Neural cell (in vitro differentiated cells): Measurements from ENCODE around the gene ANKRD33B. TPM values are rescaled to one million over a fixed set of nuclear protein-coding genes. Genes with fewer than 3 reads are reported as not detected.

Source experiments
- H2AFZ ChIP-seq: fragments of 200-600, 300-800 bp; sonication (generic), shearing (Covaris generic); 2 replicates; pipeline ENCODE4 v1.6.0; 2014; ENCODE audit warnings: low read depth, mild to moderate bottlenecking, antibody characterized with exemption, low read length, moderate library complexity
- H3F3A ChIP-seq: fragments of 200-600 bp; shearing (Covaris generic); 2 replicates; pipeline ENCODE4 v1.6.1; 2016; ENCODE audit warnings: mild to moderate bottlenecking, moderate library complexity, mixed read lengths, antibody characterized with exemption, low read length; ENCODE audit not compliant: insufficient read depth, poor library complexity, severe bottlenecking
- H3K27ac ChIP-seq: fragments of 200-600, 300-800 bp; sonication (generic), shearing (Covaris generic); 2 replicates; pipeline ENCODE4 v1.5.1; 2014; ENCODE audit warnings: mild to moderate bottlenecking, low read length, moderate library complexity
- H3K27me3 ChIP-seq: fragments of 300-800, 200-600 bp; sonication (generic), shearing (Covaris generic); 2 replicates; pipeline ENCODE4 v1.6.0; 2014; ENCODE audit warnings: mild to moderate bottlenecking, low read depth, low read length, moderate library complexity; ENCODE audit not compliant: insufficient read depth
- H3K36me3 ChIP-seq: fragments of 300-800, 200-600 bp; sonication (generic), shearing (Covaris generic); 2 replicates; pipeline ENCODE4 v1.5.1; 2014; ENCODE audit warnings: mild to moderate bottlenecking, antibody characterized with exemption, low read length, moderate library complexity; ENCODE audit not compliant: insufficient read depth
- H3K4me2 ChIP-seq: fragments of 300-800, 200-600 bp; sonication (generic), shearing (Covaris generic); 2 replicates; pipeline ENCODE4 v1.6.0; 2014; ENCODE audit warnings: mild to moderate bottlenecking, low read length
- H3K4me3 ChIP-seq: fragments of 300-800, 200-600 bp; sonication (generic), shearing (Covaris generic); 2 replicates; pipeline ENCODE4 v1.5.1; 2014; ENCODE audit warnings: mild to moderate bottlenecking, low read length, moderate library complexity
- H3K79me2 ChIP-seq: fragments of 200-600 bp; shearing (Covaris generic); replicated peaks from 2 replicates; pipeline ENCODE4 v1.6.0; 2014; ENCODE audit warnings: mild to moderate bottlenecking, low read length, moderate library complexity; ENCODE audit not compliant: insufficient read depth
- H3K9ac ChIP-seq: fragments of 300-800, 200-600 bp; sonication (generic), shearing (Covaris generic); 2 replicates; pipeline ENCODE4 v1.6.1; 2016; ENCODE audit warnings: mild to moderate bottlenecking, low read length, mixed read lengths
- H3K9me2 ChIP-seq: fragments of 200-600 bp; shearing (Covaris generic); 2 replicates; pipeline ENCODE4 v1.6.1; 2016; ENCODE audit warnings: mild to moderate bottlenecking, low read length, mixed read lengths; ENCODE audit not compliant: insufficient read depth
- H3K9me3 ChIP-seq: fragments of 200-600, 300-800 bp; sonication (generic), shearing (Covaris generic); 2 replicates; pipeline ENCODE4 v1.6.1; 2016; ENCODE audit warnings: mild to moderate bottlenecking, mixed run types, low read length, moderate library complexity, mixed read lengths
- H4K20me1 ChIP-seq: fragments of 200-600 bp; shearing (Covaris generic); 2 replicates; pipeline ENCODE4 v1.6.1; 2016; ENCODE audit warnings: mild to moderate bottlenecking, mixed run types; ENCODE audit not compliant: insufficient read depth
- EP300 ChIP-seq: fragments of 450-650 bp; conservative IDR thresholded peaks from 2 replicates; pipeline ENCODE4 v1.6.1; 2014; ENCODE audit warnings: antibody characterized with exemption, mild to moderate bottlenecking, moderate library complexity; ENCODE audit not compliant: poor library complexity, severe bottlenecking
- EZH2 ChIP-seq: fragments of 200-600, 300-800 bp; shearing (Covaris generic), sonication (generic); IDR thresholded peaks from 2 replicates; pipeline ENCODE4 v1.6.1; 2014; ENCODE audit warnings: antibody characterized with exemption, low read length, borderline replicate concordance, mild to moderate bottlenecking; ENCODE audit not compliant: insufficient read depth, poor library complexity, severe bottlenecking
- MXI1 ChIP-seq: fragments of 450-650 bp; conservative IDR thresholded peaks from 2 replicates; pipeline ENCODE4 v1.6.1; 2014; ENCODE audit warnings: antibody characterized with exemption, mild to moderate bottlenecking; ENCODE audit not compliant: poor library complexity, severe bottlenecking
- POLR2AphosphoS5 ChIP-seq: IDR thresholded peaks from 2 replicates; pipeline ENCODE4 v1.6.1; 2012
- RAD21 ChIP-seq: fragments of 450-650 bp; conservative IDR thresholded peaks from 2 replicates; pipeline ENCODE4 v1.6.1; 2014; ENCODE audit warnings: antibody characterized with exemption, mild to moderate bottlenecking, moderate library complexity
- SMC3 ChIP-seq: fragments of 450-650 bp; conservative IDR thresholded peaks from 2 replicates; pipeline ENCODE4 v1.6.1; 2014; ENCODE audit warnings: antibody characterized with exemption, mild to moderate bottlenecking, moderate library complexity; ENCODE audit not compliant: poor library complexity
- TAF1 ChIP-seq: IDR thresholded peaks from 2 replicates; pipeline ENCODE4 v1.6.1; 2012; ENCODE audit warnings: low read depth
- polyA plus RNA-seq: library from polyadenylated mRNA; depleted of rRNA; stranded (reverse); fragments of >200 nt; gene quantifications from 2 replicates; pipeline ENCODE4 v1.2.3, GENCODE V29; 2014
- TF ChIP-seq, protein P1 (sequence below): IDR thresholded peaks from 2 replicates; pipeline ENCODE4 v1.6.1; 2012; ENCODE audit warnings: borderline replicate concordance
- TF ChIP-seq, protein P2 (sequence below): fragments of 450-650 bp; IDR thresholded peaks from 2 replicates; pipeline ENCODE4 v1.5.1; 2014; ENCODE audit warnings: antibody characterized with exemption, mild to moderate bottlenecking, moderate library complexity; ENCODE audit not compliant: poor library complexity, severe bottlenecking

ANKRD33B gene
- polyA plus RNA-seq, 1 donor from 2014 or later = not detected

DNA sequence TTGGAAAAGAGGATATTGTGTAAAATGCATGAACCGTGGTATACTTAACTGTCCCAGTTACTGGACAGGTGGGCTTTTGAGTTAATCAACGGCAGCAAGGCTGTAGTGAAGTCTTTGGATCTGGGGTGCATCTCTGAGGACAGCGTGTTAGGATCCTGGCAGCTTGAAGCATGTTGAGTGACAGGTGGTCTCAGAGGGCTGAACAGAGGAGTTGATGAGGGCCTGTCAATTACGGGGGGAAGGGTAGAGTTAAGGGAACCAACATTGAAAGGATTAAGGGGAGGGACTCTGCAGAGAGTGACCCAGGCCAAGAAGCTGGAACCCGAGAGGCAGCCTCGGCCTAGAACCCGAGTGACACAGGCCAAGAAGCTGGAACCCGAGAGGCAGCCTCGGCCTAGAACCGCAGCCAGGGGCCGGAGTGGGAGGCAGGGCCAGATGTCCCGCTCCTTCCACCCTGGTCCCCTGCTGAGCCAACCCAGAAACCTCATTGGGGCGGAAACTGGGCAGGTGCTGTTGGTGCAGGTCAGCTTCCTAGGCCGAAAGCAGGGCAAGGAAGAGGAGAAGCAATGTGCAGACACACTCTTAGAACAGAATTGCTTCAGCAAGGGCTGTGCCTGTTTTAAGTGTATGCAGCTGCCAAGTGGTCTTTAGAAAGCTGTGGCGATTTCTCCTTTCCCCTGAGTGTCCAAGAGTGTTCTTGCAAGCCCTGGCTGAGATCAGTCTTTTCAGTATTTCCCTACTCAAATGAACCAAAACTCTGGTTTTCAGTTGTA is 62.0 kb downstream of the ANKRD33B start:
- no peaks in the 10 kb centered on the region for H3K27me3 ChIP-seq
- no peaks in the 10 kb centered on the region for H3K36me3 ChIP-seq
- no peaks in the 10 kb centered on the region for H3F3A ChIP-seq
- H4K20me1 ChIP-seq = no peaks in the 10 kb centered on the region
- TF ChIP-seq, protein P1, sequence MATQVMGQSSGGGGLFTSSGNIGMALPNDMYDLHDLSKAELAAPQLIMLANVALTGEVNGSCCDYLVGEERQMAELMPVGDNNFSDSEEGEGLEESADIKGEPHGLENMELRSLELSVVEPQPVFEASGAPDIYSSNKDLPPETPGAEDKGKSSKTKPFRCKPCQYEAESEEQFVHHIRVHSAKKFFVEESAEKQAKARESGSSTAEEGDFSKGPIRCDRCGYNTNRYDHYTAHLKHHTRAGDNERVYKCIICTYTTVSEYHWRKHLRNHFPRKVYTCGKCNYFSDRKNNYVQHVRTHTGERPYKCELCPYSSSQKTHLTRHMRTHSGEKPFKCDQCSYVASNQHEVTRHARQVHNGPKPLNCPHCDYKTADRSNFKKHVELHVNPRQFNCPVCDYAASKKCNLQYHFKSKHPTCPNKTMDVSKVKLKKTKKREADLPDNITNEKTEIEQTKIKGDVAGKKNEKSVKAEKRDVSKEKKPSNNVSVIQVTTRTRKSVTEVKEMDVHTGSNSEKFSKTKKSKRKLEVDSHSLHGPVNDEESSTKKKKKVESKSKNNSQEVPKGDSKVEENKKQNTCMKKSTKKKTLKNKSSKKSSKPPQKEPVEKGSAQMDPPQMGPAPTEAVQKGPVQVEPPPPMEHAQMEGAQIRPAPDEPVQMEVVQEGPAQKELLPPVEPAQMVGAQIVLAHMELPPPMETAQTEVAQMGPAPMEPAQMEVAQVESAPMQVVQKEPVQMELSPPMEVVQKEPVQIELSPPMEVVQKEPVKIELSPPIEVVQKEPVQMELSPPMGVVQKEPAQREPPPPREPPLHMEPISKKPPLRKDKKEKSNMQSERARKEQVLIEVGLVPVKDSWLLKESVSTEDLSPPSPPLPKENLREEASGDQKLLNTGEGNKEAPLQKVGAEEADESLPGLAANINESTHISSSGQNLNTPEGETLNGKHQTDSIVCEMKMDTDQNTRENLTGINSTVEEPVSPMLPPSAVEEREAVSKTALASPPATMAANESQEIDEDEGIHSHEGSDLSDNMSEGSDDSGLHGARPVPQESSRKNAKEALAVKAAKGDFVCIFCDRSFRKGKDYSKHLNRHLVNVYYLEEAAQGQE = no peak
- no peak for TF ChIP-seq SMC3
- TF ChIP-seq MXI1 = no peak
- no peak for TF ChIP-seq EP300
- TF ChIP-seq POLR2AphosphoS5 = no peak
- H3K9ac ChIP-seq = no peak overlapping the region
- no peak overlapping the region for H2AFZ ChIP-seq
- peaks cover 2% of the 10 kb centered on the region for H3K9me3 ChIP-seq
- no peak overlapping the region for H3K4me2 ChIP-seq
- no peaks in the 10 kb centered on the region for H3K79me2 ChIP-seq
- H3K9me2 ChIP-seq = no peaks in the 10 kb centered on the region
- no peak overlapping the region for H3K27ac ChIP-seq
- H3K4me3 ChIP-seq = no peak overlapping the region

DNA sequence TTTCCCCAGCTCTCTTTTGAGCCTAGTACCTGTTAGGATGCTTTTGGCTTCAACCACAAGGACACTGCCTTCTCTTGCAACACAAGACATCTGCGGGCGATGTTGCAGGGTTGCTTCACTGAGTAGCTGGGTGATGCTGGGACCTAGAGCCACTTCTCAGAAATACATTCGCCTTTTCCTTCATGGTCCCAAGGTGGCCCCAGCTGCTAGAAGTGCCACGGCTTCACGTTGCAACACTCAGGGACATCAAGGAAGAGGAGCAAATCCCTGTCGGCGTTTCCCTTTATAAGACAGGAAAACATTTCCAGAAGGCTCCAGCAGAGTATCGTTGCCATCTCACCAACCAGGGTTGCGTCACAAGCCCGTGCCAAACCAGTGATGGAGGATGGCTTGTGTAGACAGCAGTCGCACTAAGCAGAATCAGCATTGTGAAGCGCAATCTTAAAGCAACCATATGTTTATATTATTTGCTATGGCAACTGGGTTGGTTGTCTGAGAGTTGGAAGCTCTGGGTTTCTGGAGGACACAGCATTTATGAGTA is 62.7 kb downstream of the ANKRD33B start:
- Histone ChIP-seq H3K79me2 (no peaks in the 10 kb centered on the region), H3K4me2 (no peak overlapping the region), H3K9me2 (no peaks in the 10 kb centered on the region), H3K4me3 (no peak overlapping the region), H3K36me3 (no peaks in the 10 kb centered on the region), H3K9me3 (peaks cover 1% of the 10 kb centered on the region), H3K9ac (no peak overlapping the region), H3K27ac (no peak overlapping the region), H3K27me3 (no peaks in the 10 kb centered on the region), H2AFZ (no peak overlapping the region), H4K20me1 (no peaks in the 10 kb centered on the region), H3F3A (no peaks in the 10 kb centered on the region)
- no peak for TF ChIP-seq SMC3
- TF ChIP-seq EP300 = no peak
- TF ChIP-seq MXI1 = no peak
- TF ChIP-seq, protein P1 = no peak
- no peak for TF ChIP-seq POLR2AphosphoS5
- TF ChIP-seq RAD21 = no peak
- TF ChIP-seq EZH2 = no peak
- TF ChIP-seq TAF1 = no peak
- TF ChIP-seq, protein P2, sequence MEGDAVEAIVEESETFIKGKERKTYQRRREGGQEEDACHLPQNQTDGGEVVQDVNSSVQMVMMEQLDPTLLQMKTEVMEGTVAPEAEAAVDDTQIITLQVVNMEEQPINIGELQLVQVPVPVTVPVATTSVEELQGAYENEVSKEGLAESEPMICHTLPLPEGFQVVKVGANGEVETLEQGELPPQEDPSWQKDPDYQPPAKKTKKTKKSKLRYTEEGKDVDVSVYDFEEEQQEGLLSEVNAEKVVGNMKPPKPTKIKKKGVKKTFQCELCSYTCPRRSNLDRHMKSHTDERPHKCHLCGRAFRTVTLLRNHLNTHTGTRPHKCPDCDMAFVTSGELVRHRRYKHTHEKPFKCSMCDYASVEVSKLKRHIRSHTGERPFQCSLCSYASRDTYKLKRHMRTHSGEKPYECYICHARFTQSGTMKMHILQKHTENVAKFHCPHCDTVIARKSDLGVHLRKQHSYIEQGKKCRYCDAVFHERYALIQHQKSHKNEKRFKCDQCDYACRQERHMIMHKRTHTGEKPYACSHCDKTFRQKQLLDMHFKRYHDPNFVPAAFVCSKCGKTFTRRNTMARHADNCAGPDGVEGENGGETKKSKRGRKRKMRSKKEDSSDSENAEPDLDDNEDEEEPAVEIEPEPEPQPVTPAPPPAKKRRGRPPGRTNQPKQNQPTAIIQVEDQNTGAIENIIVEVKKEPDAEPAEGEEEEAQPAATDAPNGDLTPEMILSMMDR = no peak
